HL-60 (cell line): ENCODE data around the gene TNIK.

Experiments
- DNase-seq, 2 experiments: peaks; one replicate each; pipeline ENCODE4 v3.0.0-alpha.2; 2010 to 2020; ENCODE audit warnings: low read depth in 1 of 2, low spot score in 1 of 2
- H3K27ac ChIP-seq: fragments of 250-450 bp; sonication (Bioruptor Pico); replicated peaks from 2 replicates; pipeline ENCODE4 v1.5.1; 2020; ENCODE audit warnings: mild to moderate bottlenecking, moderate library complexity
- H3K27me3 ChIP-seq: fragments of 250-450 bp; sonication (Bioruptor Pico); 2 replicates; pipeline ENCODE4 v1.5.1; 2021; ENCODE audit warnings: mild to moderate bottlenecking, moderate library complexity; ENCODE audit not compliant: insufficient read depth, poor library complexity, severe bottlenecking
- H3K4me3 ChIP-seq: replicated peaks from 2 replicates; pipeline ENCODE4 v1.5.1; 2011; ENCODE audit warnings: mild to moderate bottlenecking, control low read depth, low read length; ENCODE audit not compliant: insufficient read depth
- CTCF ChIP-seq: IDR thresholded peaks from one replicate; pipeline ENCODE4 v1.5.1; 2011; ENCODE audit warnings: low read length, control low read depth, inconsistent platforms; ENCODE audit not compliant: insufficient read depth
- GABPA ChIP-seq: IDR thresholded peaks from 2 replicates; pipeline ENCODE4 v1.6.1; 2012; ENCODE audit warnings: low read depth
- POLR2AphosphoS5 ChIP-seq: IDR thresholded peaks from 2 replicates; pipeline ENCODE4 v1.6.1; 2012; ENCODE audit warnings: low read depth
- REST ChIP-seq: IDR thresholded peaks from 2 replicates; pipeline ENCODE4 v1.6.1; 2012; ENCODE audit warnings: low read depth; ENCODE audit not compliant: insufficient replicate concordance
- SPI1 ChIP-seq: IDR thresholded peaks from 2 replicates; pipeline ENCODE4 v1.6.1; 2012; ENCODE audit warnings: low read depth, mild to moderate bottlenecking, borderline replicate concordance

Gene TNIK

GRCh38 chr3:171333784-171334464, 126.3 kb downstream of the TNIK start:
- no peak for TF ChIP-seq POLR2AphosphoS5
- no peak for TF ChIP-seq SPI1
- no peak for TF ChIP-seq REST
- no peak for TF ChIP-seq CTCF
- TF ChIP-seq GABPA = no peak
- no peak overlapping the region for H3K4me3 ChIP-seq
- no peak for DNase-seq
- H3K27ac ChIP-seq = no peak overlapping the region
- peaks cover 6% of the 10 kb centered on the region for H3K27me3 ChIP-seq

GRCh38 chr3:171330938-171331337, 129.3 kb downstream of the TNIK start:
- no peak overlapping the region for H3K4me3 ChIP-seq
- no peaks in the 10 kb centered on the region for H3K27me3 ChIP-seq
- no peak for DNase-seq
- H3K27ac ChIP-seq = no peak overlapping the region
- TF ChIP-seq SPI1 (no peak), GABPA (no peak), REST (no peak), POLR2AphosphoS5 (no peak), CTCF (no peak)

- Histone ChIP-seq H3K27ac (no peak overlapping the region), H3K4me3 (no peak overlapping the region), H3K27me3 (no peaks in the 10 kb centered on the region)
- no peak for TF ChIP-seq POLR2AphosphoS5
- no peak for TF ChIP-seq REST
- TF ChIP-seq GABPA = no peak
- no peak for TF ChIP-seq SPI1
- TF ChIP-seq CTCF = no peak
- no peak for DNase-seq
These were observed 130.5 kb downstream of the TNIK start for GRCh38 chr3:171329746-171330145.
